Measurements from ENCODE around the gene TMEM109.

DNA sequence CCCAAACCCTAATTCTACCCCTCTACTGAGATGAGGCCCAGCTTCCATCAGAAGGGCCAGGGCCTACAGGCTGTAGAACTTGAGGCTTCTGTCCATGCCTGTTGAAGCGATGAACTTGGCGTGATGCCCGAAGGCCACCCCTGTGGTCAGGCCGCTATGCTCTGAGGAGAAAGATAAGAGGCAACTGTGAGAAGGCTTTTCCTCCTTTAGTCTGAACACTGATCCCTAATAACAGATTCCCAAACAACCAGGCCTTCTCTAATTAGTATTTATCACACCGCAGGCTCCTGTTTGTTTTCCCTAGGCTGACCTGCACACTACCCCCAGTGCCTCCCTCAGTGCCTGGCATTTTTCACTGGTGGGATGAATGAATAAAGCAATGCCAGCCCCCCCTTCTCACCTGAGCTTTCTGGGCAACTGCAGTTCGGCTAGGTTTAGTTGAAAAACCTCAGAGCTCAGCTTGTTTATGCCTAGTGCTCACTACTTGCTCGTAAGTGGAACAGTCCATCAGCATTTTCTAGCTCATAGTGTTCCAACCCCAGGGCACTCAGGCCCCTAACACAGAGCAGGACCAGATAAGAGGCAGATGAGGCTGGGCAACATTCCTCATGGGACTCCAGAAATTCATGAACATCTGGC lies 22.7 kb upstream of the TMEM109 start:
- TF ChIP-seq CTCF (IDR thresholded peaks at IDR 0.05): no peak
- no peak for TF ChIP-seq POLR2AphosphoS5 (IDR thresholded peaks at IDR 0.05; ENCODE audit: insufficient read depth in 1 of 2, low read depth in 1 of 2)
- TF ChIP-seq POLR2A (IDR thresholded peaks at IDR 0.05): no peak
